ENCODE results near the gene REPIN1.

The REPIN1 gene

GRCh38 chr7:150400788-150401423, 32.3 kb downstream of the REPIN1 start:
- Histone ChIP-seq H3K4me3 (ENCODE audit: low read length) (no peak overlapping the region), H3K4me2 (ENCODE audit: low read length) (no peak overlapping the region), H3K4me1 (ENCODE audit: low read length) (peaks cover 21% of the 10 kb centered on the region), H3K27ac (ENCODE audit: low read length) (no peak overlapping the region), H3K27me3 (ENCODE audit: low read depth, low read length) (no peaks in the 10 kb centered on the region), H3K9me3 (ENCODE audit: insufficient read depth, low read length) (no peaks in the 10 kb centered on the region), H3K79me2 (ENCODE audit: low read length) (peaks cover 22% of the 10 kb centered on the region), H3K36me3 (replicated peaks; ENCODE audit: low read depth, low read length) (peaks cover 9% of the 10 kb centered on the region), H4K20me1 (ENCODE audit: insufficient read depth, low read length) (no peaks in the 10 kb centered on the region), H2AFZ (ENCODE audit: low read depth, low read length) (no peak overlapping the region), H3K9ac (ENCODE audit: low read length) (no peak overlapping the region)
- TF ChIP-seq CTCF (IDR thresholded peaks at IDR 0.05; ENCODE audit: low read depth, low read length) (no peak), EZH2phosphoT487 (IDR thresholded peaks at IDR 0.05; ENCODE audit: low read depth) (no peak)

GRCh38 chr7:150401424-150401790, 32.8 kb downstream of the REPIN1 start:
- Histone ChIP-seq H3K4me3 (ENCODE audit: low read length) (no peak overlapping the region), H3K9ac (ENCODE audit: low read length) (no peak overlapping the region), H3K4me2 (ENCODE audit: low read length) (no peak overlapping the region), H3K36me3 (replicated peaks; ENCODE audit: low read depth, low read length) (peaks cover 9% of the 10 kb centered on the region), H4K20me1 (ENCODE audit: insufficient read depth, low read length) (no peaks in the 10 kb centered on the region), H3K9me3 (ENCODE audit: insufficient read depth, low read length) (no peaks in the 10 kb centered on the region), H3K27ac (ENCODE audit: low read length) (no peak overlapping the region), H2AFZ (ENCODE audit: low read depth, low read length) (no peak overlapping the region), H3K79me2 (ENCODE audit: low read length) (peaks cover 27% of the 10 kb centered on the region), H3K27me3 (ENCODE audit: low read depth, low read length) (no peaks in the 10 kb centered on the region), H3K4me1 (ENCODE audit: low read length) (peaks cover 25% of the 10 kb centered on the region)
- TF ChIP-seq EZH2phosphoT487 (IDR thresholded peaks at IDR 0.05; ENCODE audit: low read depth) (no peak), CTCF (IDR thresholded peaks at IDR 0.05; ENCODE audit: low read depth, low read length) (no peak)

- H4K20me1 ChIP-seq (ENCODE audit: insufficient read depth, low read length): no peaks in the 10 kb centered on the region
- no peak overlapping the region for H3K27ac ChIP-seq (ENCODE audit: low read length)
Measured at GRCh38 chr7:150401861-150402631, 33.4 kb downstream of the REPIN1 start.

More at GRCh38 chr7:150401861-150402631, 33.4 kb downstream of the REPIN1 start:
- Histone ChIP-seq H3K36me3 (replicated peaks; ENCODE audit: low read depth, low read length) (peaks cover 6% of the 10 kb centered on the region), H3K9ac (ENCODE audit: low read length) (no peak overlapping the region), H3K4me1 (ENCODE audit: low read length) (peaks cover 31% of the 10 kb centered on the region), H3K4me3 (ENCODE audit: low read length) (no peak overlapping the region), H2AFZ (ENCODE audit: low read depth, low read length) (no peak overlapping the region), H3K9me3 (ENCODE audit: insufficient read depth, low read length) (no peaks in the 10 kb centered on the region), H3K4me2 (ENCODE audit: low read length) (no peak overlapping the region), H3K79me2 (ENCODE audit: low read length) (peaks cover 30% of the 10 kb centered on the region), H3K27me3 (ENCODE audit: low read depth, low read length) (no peaks in the 10 kb centered on the region)
- TF ChIP-seq EZH2phosphoT487 (IDR thresholded peaks at IDR 0.05; ENCODE audit: low read depth): no peak
- no peak for TF ChIP-seq CTCF (IDR thresholded peaks at IDR 0.05; ENCODE audit: low read depth, low read length)

Measured in OCI-LY3 (cell line).